Activated B cell treated with CpG ODN at 0.5 μM for 24 hours (primary cell): ENCODE measurements around the gene FHIT. TPM values are rescaled to one million over a fixed set of nuclear protein-coding genes. Genes with fewer than 3 reads are reported as not detected.

Source experiments
- ATAC-seq: fragments of 200-7000 bp; cut with Tn5 transposase; one replicate; pipeline ENCODE4 v1.10.0; 2021; ENCODE audit warnings: low read depth, mild to moderate bottlenecking, moderate library complexity
- CTCF ChIA-PET: fragments of 350-600 bp; sonication (Branson Sonifier 250); formaldehyde crosslinking; loops from one replicate; lab custom pipeline; 2021; ENCODE audit warnings: antibody characterized with exemption; lab: Charles Lee
- POLR2A ChIA-PET: fragments of 350-600 bp; sonication (Branson Sonifier 250); formaldehyde crosslinking; loops from one replicate; lab custom pipeline; 2021; ENCODE audit warnings: antibody characterized with exemption; lab: Charles Lee
- DNase-seq: peaks from one replicate; pipeline ENCODE4 v3.0.0; 2022
- H3K27ac Mint-ChIP-seq: one replicate; pipeline ENCODE4 v1.8.0; 2020; ENCODE audit warnings: mixed read lengths
- H3K27me3 Mint-ChIP-seq: one replicate; pipeline ENCODE4 v1.8.0; 2021; ENCODE audit warnings: mixed read lengths
- H3K36me3 Mint-ChIP-seq: one replicate; pipeline ENCODE4 v1.8.0; 2021; ENCODE audit warnings: low read depth, mixed read lengths
- H3K4me1 Mint-ChIP-seq: one replicate; pipeline ENCODE4 v1.8.0; 2021; ENCODE audit warnings: mixed read lengths
- H3K4me3 Mint-ChIP-seq: one replicate; pipeline ENCODE4 v1.8.0; 2020; ENCODE audit warnings: mild to moderate bottlenecking, mixed read lengths
- H3K9me3 Mint-ChIP-seq: one replicate; pipeline ENCODE4 v1.8.0; 2020; ENCODE audit warnings: mixed read lengths
- CTCF ChIP-seq: fragments of 200-600 bp; IDR thresholded peaks from one replicate; pipeline ENCODE4 v1.8.0; 2022; ENCODE audit warnings: antibody characterized with exemption, mild to moderate bottlenecking
- intact Hi-C: fragments of 100-400 bp; cut with micrococcal nuclease; formaldehyde crosslinking; loops from one replicate; pipeline ENCODE4 v1.15.1; 2024
- total RNA-seq: library from RNA; stranded (reverse); gene quantifications from 2 replicates; pipeline ENCODE4 v1.2.3, GENCODE V29; 2022

The FHIT gene
- total RNA-seq, 1 donor from 2014 or later, result 5.5 TPM

DNA sequence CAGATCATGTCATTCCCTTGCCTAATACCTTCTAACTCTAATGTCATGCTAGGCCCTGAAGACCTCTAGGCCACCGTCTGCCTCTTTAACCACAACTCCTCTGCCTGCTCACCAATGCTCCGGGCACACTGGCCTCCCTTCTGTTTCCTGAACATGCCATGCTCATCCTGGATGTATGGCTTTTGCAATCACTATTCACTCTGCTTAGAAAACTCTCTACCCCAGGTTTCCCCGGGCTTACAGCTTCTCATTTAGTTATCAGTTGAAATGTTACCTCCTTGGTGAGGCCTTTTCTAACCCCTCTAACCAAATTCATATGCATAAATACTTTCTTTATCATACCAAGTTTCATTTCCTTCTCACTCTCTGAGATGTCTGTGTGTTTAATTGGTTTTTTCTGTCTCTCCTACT is 1473.6 kb downstream of the FHIT start:
- Mint-ChIP-seq H3K4me1 (peaks cover 29% of the 10 kb centered on the region), H3K36me3 (no peaks in the 10 kb centered on the region), H3K27me3 (no peaks in the 10 kb centered on the region), H3K9me3 (no peaks in the 10 kb centered on the region), H3K4me3 (peak overlapping the region; percentile 17), H3K27ac (peak overlapping the region; percentile 78)
- ChIA-PET CTCF (no interaction called here), POLR2A (interaction anchor here (0.7 kb wide), 1 partner anchor 62 kb away, joined by 3 read pairs; no protein-coding TSS in a partner anchor)
- intact Hi-C loops, result loop anchor here (5.0 kb wide), 1 partner anchor 65 kb away; no protein-coding TSS in a partner anchor
- ATAC-seq (peak; percentile 71), DNase-seq (no peak)
- TF ChIP-seq CTCF, result no peak

GRCh38 chr3:59777066-59777465 is 1474.2 kb downstream of the FHIT start:
- no peak for DNase-seq
- ChIA-PET POLR2A (no interaction called here), CTCF (no interaction called here)
- Mint-ChIP-seq H3K9me3 (no peaks in the 10 kb centered on the region), H3K36me3 (no peaks in the 10 kb centered on the region), H3K4me1 (peaks cover 35% of the 10 kb centered on the region), H3K27me3 (no peaks in the 10 kb centered on the region), H3K4me3 (no peak overlapping the region), H3K27ac (peak overlapping the region; percentile 78)
- ATAC-seq, result no peak
- intact Hi-C loops, result loop anchor here (5.0 kb wide), 1 partner anchor 65 kb away; no protein-coding TSS in a partner anchor
- TF ChIP-seq CTCF, result no peak

DNA sequence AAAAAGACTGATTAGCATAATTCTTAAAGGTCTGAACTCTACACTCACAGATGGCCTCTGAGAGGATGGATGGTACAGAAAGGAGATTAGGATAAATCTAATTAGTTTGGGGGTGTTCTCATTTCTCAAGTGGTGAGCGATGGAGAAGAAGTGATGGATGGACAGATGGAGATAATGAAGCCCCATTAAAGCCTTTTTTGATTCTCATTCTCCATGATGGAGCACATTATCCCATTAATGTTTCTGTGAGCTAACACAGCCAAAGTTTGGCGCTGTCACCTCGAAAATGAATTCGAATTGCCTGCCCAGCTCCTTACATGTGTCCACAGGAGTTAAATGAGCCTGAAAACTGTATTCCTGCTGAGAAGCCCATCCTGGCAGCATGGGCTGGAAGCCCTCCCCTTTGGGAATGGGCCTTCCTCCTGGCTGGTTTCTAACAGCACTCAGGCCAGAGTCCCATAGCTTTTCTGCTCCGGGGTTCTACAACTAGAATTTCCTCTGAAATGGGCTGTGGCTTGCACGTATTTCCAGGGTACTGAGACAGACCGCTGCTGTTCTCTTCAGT is 1475.4 kb downstream of the FHIT start:
- H3K27me3 Mint-ChIP-seq, result no peaks in the 10 kb centered on the region
- peaks cover 40% of the 10 kb centered on the region for H3K4me1 Mint-ChIP-seq
- intact Hi-C loops, result loop anchor here (5.0 kb wide), 1 partner anchor 66 kb away; no protein-coding TSS in a partner anchor
- H3K27ac Mint-ChIP-seq, result no peak overlapping the region
- CTCF ChIA-PET, result interaction anchor here (1.2 kb wide), 1 partner anchor 10 kb away, joined by 3 read pairs; no protein-coding TSS in a partner anchor
- H3K36me3 Mint-ChIP-seq, result no peaks in the 10 kb centered on the region
- POLR2A ChIA-PET, result no interaction called here
- DNase-seq, result no peak
- no peak for TF ChIP-seq CTCF
- H3K9me3 Mint-ChIP-seq, result no peaks in the 10 kb centered on the region
- no peak overlapping the region for H3K4me3 Mint-ChIP-seq
- ATAC-seq, result no peak

DNA sequence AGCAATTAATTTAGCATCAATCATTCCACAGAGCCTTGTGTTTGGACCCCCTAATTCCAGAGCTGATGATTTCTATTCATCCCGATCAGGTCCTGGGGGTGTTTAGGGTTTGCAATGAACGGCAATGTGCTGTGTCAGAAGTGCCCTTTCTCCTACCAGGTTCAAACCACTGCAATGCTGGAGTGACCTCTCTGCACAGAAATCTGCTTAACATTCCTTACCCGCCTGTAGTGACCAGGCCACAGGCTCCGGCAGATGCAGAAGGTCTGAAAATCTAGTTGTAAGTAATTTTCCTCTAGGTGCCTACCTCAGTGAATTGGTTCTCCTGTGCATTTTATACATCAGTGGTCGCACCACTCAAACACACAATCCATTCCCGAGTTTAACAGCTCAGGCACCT is 1476.1 kb downstream of the FHIT start:
- no peak for TF ChIP-seq CTCF
- H3K4me3 Mint-ChIP-seq, result no peak overlapping the region
- H3K4me1 Mint-ChIP-seq, result peaks cover 40% of the 10 kb centered on the region
- no peaks in the 10 kb centered on the region for H3K36me3 Mint-ChIP-seq
- H3K9me3 Mint-ChIP-seq, result no peaks in the 10 kb centered on the region
- intact Hi-C loops, result loop anchor here (5.0 kb wide), 1 partner anchor 67 kb away; no protein-coding TSS in a partner anchor
- ATAC-seq, result no peak
- DNase-seq, result no peak
- ChIA-PET POLR2A (no interaction called here), CTCF (interaction anchor here (1.2 kb wide), 1 partner anchor 83 kb away, joined by 3 read pairs; no protein-coding TSS in a partner anchor)
- no peak overlapping the region for H3K27ac Mint-ChIP-seq
- H3K27me3 Mint-ChIP-seq, result no peaks in the 10 kb centered on the region

- Mint-ChIP-seq H3K4me3 (no peak overlapping the region), H3K36me3 (no peaks in the 10 kb centered on the region), H3K4me1 (peaks cover 40% of the 10 kb centered on the region), H3K27me3 (no peaks in the 10 kb centered on the region), H3K27ac (no peak overlapping the region), H3K9me3 (no peaks in the 10 kb centered on the region)
- DNase-seq, result no peak
- ATAC-seq, result no peak
- no peak for TF ChIP-seq CTCF
- intact Hi-C loops, result loop anchor here (5.0 kb wide), 1 partner anchor 68 kb away; no protein-coding TSS in a partner anchor
- ChIA-PET POLR2A (no interaction called here), CTCF (interaction anchor here (1.2 kb wide), 1 partner anchor 83 kb away, joined by 3 read pairs; no protein-coding TSS in a partner anchor)
Measured at GRCh38 chr3:59774634-59775033, 1476.6 kb downstream of the FHIT start.
